Esophagus muscularis mucosa (tissue), 3 donors: ENCODE results near the gene PTGR1.

Experiments
- CTCF ChIP-seq, 3 experiments: fragments of 200-600 bp in 2 of 3; fragments of 450-650 bp in 1 of 3; sonication (generic) in 2 of 3; IDR thresholded peaks; one replicate each; pipeline ENCODE4 v1.5.1; 2017 to 2019; ENCODE audit warnings: antibody characterized with exemption in 3 of 3, mild to moderate bottlenecking in 2 of 3, moderate library complexity in 1 of 3
- EP300 ChIP-seq: sonication (generic); formaldehyde crosslinking; IDR thresholded peaks from one replicate; pipeline ENCODE4 v1.6.1; 2017; ENCODE audit warnings: antibody characterized with exemption

GRCh38 chr9:111582888-111583287 is 16.6 kb downstream of the PTGR1 start:
- no peak for TF ChIP-seq CTCF (IDR thresholded peaks at IDR 0.05)
- no peak for TF ChIP-seq EP300
